Keratinocyte (primary cell): ENCODE results near the gene ACOT7. TPM values are rescaled to one million over a fixed set of nuclear protein-coding genes. Genes with fewer than 3 reads are reported as not detected.

Source experiments
- DNase-seq: peaks from one replicate; pipeline ENCODE4 v3.0.0-alpha.2; 2011; ENCODE audit warnings: low read depth, missing footprints, low spot score
- FAIRE-seq: peaks from 2 replicates; lab custom pipeline; 2011; peaks lifted over from hg19 to GRCh38; lab: Jason Lieb, UNC
- H2AFZ ChIP-seq: 2 replicates; pipeline ENCODE4 v1.6.0; 2012; ENCODE audit warnings: low read length, control low read depth, inconsistent platforms; ENCODE audit not compliant: control insufficient read depth
- H3K27ac ChIP-seq: 2 replicates; pipeline ENCODE4 v1.5.1; 2011; ENCODE audit warnings: low read length; ENCODE audit not compliant: control insufficient read depth, insufficient read depth
- H3K27me3 ChIP-seq: 3 replicates; pipeline ENCODE4 v1.6.0; 2011; ENCODE audit warnings: low read length; ENCODE audit not compliant: control insufficient read depth, insufficient read depth; ENCODE audit errors: extremely low read depth
- H3K36me3 ChIP-seq, 2 experiments: 2 replicates in 1 of 2; 3 replicates in 1 of 2; pipeline ENCODE4 v1.5.1; 2011; ENCODE audit warnings: low read length in 2 of 2, mild to moderate bottlenecking in 1 of 2; ENCODE audit not compliant: control insufficient read depth in 2 of 2, insufficient read depth in 2 of 2; ENCODE audit errors: extremely low read depth in 1 of 2
- H3K4me1 ChIP-seq: 3 replicates; pipeline ENCODE4 v1.5.1; 2011; ENCODE audit warnings: low read length; ENCODE audit not compliant: control insufficient read depth, insufficient read depth; ENCODE audit errors: extremely low read depth
- H3K4me2 ChIP-seq: 3 replicates; pipeline ENCODE4 v1.6.0; 2011; ENCODE audit warnings: low read depth, low read length; ENCODE audit not compliant: control insufficient read depth, insufficient read depth; ENCODE audit errors: extremely low read depth
- H3K4me3 ChIP-seq, 3 experiments: fragments of 200-600 bp in 1 of 3; sonication (generic) in 1 of 3; 2 replicates in 2 of 3; 3 replicates in 1 of 3; pipeline ENCODE4 v1.5.1; 2011 to 2016; ENCODE audit warnings: low read length in 3 of 3, mild to moderate bottlenecking in 3 of 3, control low read depth in 2 of 3, inconsistent platforms in 1 of 3, low read depth in 1 of 3, mixed read lengths in 1 of 3, mixed run types in 1 of 3, moderate library complexity in 1 of 3; ENCODE audit not compliant: control insufficient read depth in 2 of 3, insufficient read depth in 2 of 3; ENCODE audit errors: extremely low read depth in 1 of 3
- H3K79me2 ChIP-seq: 2 replicates; pipeline ENCODE4 v1.6.0; 2012; ENCODE audit warnings: low read length; ENCODE audit not compliant: control insufficient read depth, insufficient read depth
- H3K9ac ChIP-seq: 3 replicates; pipeline ENCODE4 v1.6.0; 2011; ENCODE audit warnings: low read length; ENCODE audit not compliant: control insufficient read depth, insufficient read depth; ENCODE audit errors: extremely low read depth
- H3K9me1 ChIP-seq: 3 replicates; pipeline ENCODE4 v1.6.0; 2011; ENCODE audit warnings: low read length; ENCODE audit not compliant: control insufficient read depth, insufficient read depth; ENCODE audit errors: extremely low read depth
- H3K9me3 ChIP-seq: 2 replicates; pipeline ENCODE4 v1.5.1; 2012; ENCODE audit warnings: low read depth, low read length; ENCODE audit not compliant: control insufficient read depth
- H4K20me1 ChIP-seq: 3 replicates; pipeline ENCODE4 v1.6.0; 2011; ENCODE audit warnings: low read length; ENCODE audit not compliant: control insufficient read depth, insufficient read depth; ENCODE audit errors: extremely low read depth
- EZH2 ChIP-seq: IDR thresholded peaks from one replicate; pipeline ENCODE4 v1.6.1; 2012; ENCODE audit warnings: inconsistent platforms, mild to moderate bottlenecking, low read length, moderate library complexity
- dilution Hi-C: fragments of 300-500 bp; cut with MboI; formaldehyde crosslinking; loops from one replicate; pipeline ENCODE4 v1.7.0; 2020; ENCODE audit warnings: low sequenced_read_pairs; ENCODE audit not compliant: extremely low pct_ligation_motif_present
- polyA plus RNA-seq, 5 experiments: library from polyadenylated mRNA; depleted of rRNA in 3 of 5; stranded (reverse) in 3 of 5; stranded (forward) in 1 of 5; unstranded in 1 of 5; fragments of >200 nt; gene quantifications; 1 replicate in 1 of 5; 2 replicates in 3 of 5; 3 replicates in 1 of 5; pipeline versions ENCODE4 v1.2.1 to v1.2.3, GENCODE V29; 2011 to 2012; ENCODE audit warnings: missing spikeins in 2 of 5, low read depth in 1 of 5, low replicate concordance in 1 of 5
- TF ChIP-seq, protein P1 (sequence below), 3 experiments: IDR thresholded peaks in 1 of 3; conservative IDR thresholded peaks in 1 of 3; optimal IDR thresholded peaks in 1 of 3; 2 replicates in 2 of 3; 3 replicates in 1 of 3; pipeline versions ENCODE3 to v1.5.1; 2011; ENCODE audit warnings: low read length in 3 of 3, mild to moderate bottlenecking in 3 of 3, moderate library complexity in 2 of 3, control low read depth in 1 of 3, inconsistent platforms in 1 of 3; ENCODE audit not compliant: insufficient read depth in 2 of 3; ENCODE audit errors: extremely low read depth in 1 of 3

Gene ACOT7
- polyA plus RNA-seq, 1 donor (not counting 4 experiments of a cell fraction or from before 2014, with no cell fraction given), result 226 TPM

DNA sequence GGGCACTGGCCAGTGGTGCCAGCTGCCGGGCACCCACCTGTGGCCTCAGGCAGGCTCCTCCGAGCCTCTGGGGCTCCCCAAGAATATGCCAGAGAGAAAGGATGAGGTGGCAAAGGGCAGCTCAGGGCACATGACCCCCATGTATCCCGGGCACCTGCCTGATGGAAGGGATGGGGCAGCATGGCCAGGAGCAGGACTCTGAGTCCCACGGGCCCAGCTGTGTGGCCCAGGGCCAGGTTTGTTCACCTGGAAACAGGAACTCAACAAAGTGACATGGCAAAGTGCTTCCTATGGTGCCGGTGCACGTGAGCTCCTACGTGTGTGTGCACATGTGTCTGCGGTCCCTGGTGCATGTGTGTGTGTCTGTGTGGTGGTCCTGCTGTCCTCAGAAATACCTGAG lies 123.2 kb downstream of the ACOT7 start:
- H2AFZ ChIP-seq, result no peak overlapping the region
- H3K27ac ChIP-seq, result no peak overlapping the region
- dilution Hi-C loops, result no loop called here
- H4K20me1 ChIP-seq, result no peaks in the 10 kb centered on the region
- FAIRE-seq, result no peak
- DNase-seq, result no peak
- peaks cover 28% of the 10 kb centered on the region for H3K4me1 ChIP-seq
- no peaks in the 10 kb centered on the region for H3K9me1 ChIP-seq
- no peak overlapping the region for H3K9ac ChIP-seq
- TF ChIP-seq, protein P1, sequence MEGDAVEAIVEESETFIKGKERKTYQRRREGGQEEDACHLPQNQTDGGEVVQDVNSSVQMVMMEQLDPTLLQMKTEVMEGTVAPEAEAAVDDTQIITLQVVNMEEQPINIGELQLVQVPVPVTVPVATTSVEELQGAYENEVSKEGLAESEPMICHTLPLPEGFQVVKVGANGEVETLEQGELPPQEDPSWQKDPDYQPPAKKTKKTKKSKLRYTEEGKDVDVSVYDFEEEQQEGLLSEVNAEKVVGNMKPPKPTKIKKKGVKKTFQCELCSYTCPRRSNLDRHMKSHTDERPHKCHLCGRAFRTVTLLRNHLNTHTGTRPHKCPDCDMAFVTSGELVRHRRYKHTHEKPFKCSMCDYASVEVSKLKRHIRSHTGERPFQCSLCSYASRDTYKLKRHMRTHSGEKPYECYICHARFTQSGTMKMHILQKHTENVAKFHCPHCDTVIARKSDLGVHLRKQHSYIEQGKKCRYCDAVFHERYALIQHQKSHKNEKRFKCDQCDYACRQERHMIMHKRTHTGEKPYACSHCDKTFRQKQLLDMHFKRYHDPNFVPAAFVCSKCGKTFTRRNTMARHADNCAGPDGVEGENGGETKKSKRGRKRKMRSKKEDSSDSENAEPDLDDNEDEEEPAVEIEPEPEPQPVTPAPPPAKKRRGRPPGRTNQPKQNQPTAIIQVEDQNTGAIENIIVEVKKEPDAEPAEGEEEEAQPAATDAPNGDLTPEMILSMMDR (optimal IDR thresholded peaks at IDR 0.05 in 1 of 3, IDR thresholded peaks at IDR 0.05 in 1 of 3, conservative IDR thresholded peaks at IDR 0.05 in 1 of 3; ENCODE audit: extremely low read depth in 1 of 3, insufficient read depth in 2 of 3, low read length in 3 of 3), result no peak
- no peak for TF ChIP-seq EZH2
- no peaks in the 10 kb centered on the region for H3K27me3 ChIP-seq
- H3K4me2 ChIP-seq, result no peak overlapping the region
- H3K79me2 ChIP-seq, result no peaks in the 10 kb centered on the region
- H3K36me3 ChIP-seq, result peaks cover 15 to 38% of the 10 kb centered on the region in 2 experiments
- no peak overlapping the region for H3K4me3 ChIP-seq
- H3K9me3 ChIP-seq, result no peaks in the 10 kb centered on the region

DNA sequence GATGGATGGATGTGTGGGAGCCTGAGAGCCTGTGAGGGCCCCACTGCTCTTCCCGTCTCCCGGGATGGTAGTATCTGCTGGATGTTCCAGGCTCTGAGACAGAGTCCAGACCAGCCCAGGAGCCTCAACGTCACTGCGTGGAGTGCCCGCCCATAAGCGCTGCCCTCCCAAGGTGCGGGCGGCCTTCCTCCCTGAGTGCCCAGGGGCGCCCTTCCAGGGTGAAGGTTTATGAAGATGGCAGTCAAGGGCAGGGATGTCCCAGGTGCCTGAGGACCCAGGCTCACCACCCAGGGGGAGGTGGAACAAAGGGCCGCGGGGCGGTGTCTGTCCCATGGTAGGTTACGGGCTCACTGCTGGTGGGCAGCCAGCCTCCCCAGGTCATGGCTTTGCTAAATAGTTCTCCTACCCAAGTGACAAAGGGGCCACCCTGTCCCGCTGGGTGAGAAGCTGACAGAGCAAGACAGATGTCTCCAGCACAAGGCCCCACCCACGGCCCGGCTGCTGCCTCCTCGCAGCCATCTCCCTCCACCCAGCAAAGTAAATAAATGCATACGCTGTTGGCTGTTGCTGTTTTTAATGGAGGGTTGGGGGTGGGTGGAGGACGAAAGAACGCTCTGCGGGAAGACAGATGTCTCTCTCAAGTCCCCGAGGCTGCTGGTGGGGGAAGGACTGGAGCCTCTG lies 123.7 kb downstream of the ACOT7 start:
- H3K4me3 ChIP-seq, result no peak overlapping the region
- dilution Hi-C loops, result no loop called here
- H3K27me3 ChIP-seq, result no peaks in the 10 kb centered on the region
- FAIRE-seq (no peak), DNase-seq (no peak)
- no peaks in the 10 kb centered on the region for H3K9me1 ChIP-seq
- H3K4me1 ChIP-seq, result peaks cover 28% of the 10 kb centered on the region
- H3K79me2 ChIP-seq, result no peaks in the 10 kb centered on the region
- no peaks in the 10 kb centered on the region for H4K20me1 ChIP-seq
- H3K9me3 ChIP-seq, result no peaks in the 10 kb centered on the region
- no peak overlapping the region for H3K27ac ChIP-seq
- TF ChIP-seq EZH2, result no peak
- TF ChIP-seq, protein P1 (optimal IDR thresholded peaks at IDR 0.05 in 1 of 3, IDR thresholded peaks at IDR 0.05 in 1 of 3, conservative IDR thresholded peaks at IDR 0.05 in 1 of 3; ENCODE audit: extremely low read depth in 1 of 3, insufficient read depth in 2 of 3, low read length in 3 of 3), result no peak
- no peak overlapping the region for H3K9ac ChIP-seq
- no peak overlapping the region for H3K4me2 ChIP-seq
- H3K36me3 ChIP-seq, result peaks cover 15 to 38% of the 10 kb centered on the region in 2 experiments
- H2AFZ ChIP-seq, result no peak overlapping the region
